Suprapubic skin (tissue), 3 donors: ENCODE measurements around the gene PPP1R12B.

Experiments used
- CTCF ChIP-seq, 2 donors: fragments of 200-600 bp in 1 of 2; fragments of 450-650 bp in 1 of 2; sonication (generic) in 1 of 2; IDR thresholded peaks; one replicate each; pipeline ENCODE4 v1.5.1; 2016 to 2019; ENCODE audit warnings: antibody characterized with exemption in 2 of 2, mild to moderate bottlenecking in 1 of 2, moderate library complexity in 1 of 2
- EP300 ChIP-seq: sonication (generic); formaldehyde crosslinking; IDR thresholded peaks from one replicate; pipeline ENCODE4 v1.6.1; 2017; ENCODE audit warnings: antibody characterized with exemption
- POLR2A ChIP-seq, 2 donors: fragments of 450-650 bp; IDR thresholded peaks; one replicate each; pipeline ENCODE4 v1.6.1; 2017; ENCODE audit warnings: antibody characterized with exemption in 2 of 2, mild to moderate bottlenecking in 2 of 2, moderate library complexity in 2 of 2

GRCh38 chr1:202605515-202605914 is 257.0 kb downstream of the PPP1R12B start:
- TF ChIP-seq EP300, result no peak
- no peak for TF ChIP-seq POLR2A (IDR thresholded peaks at IDR 0.05)
- no peak for TF ChIP-seq CTCF (IDR thresholded peaks at IDR 0.05)
